Left colon (tissue), 2 donors: ENCODE measurements around the gene CINP. TPM values are rescaled to one million over a fixed set of nuclear protein-coding genes. Genes with fewer than 3 reads are reported as not detected.

Experiments used
- ATAC-seq: fragments of 200-7000 bp; cut with Tn5 transposase; one replicate; pipeline ENCODE4 v1.9.1; 2020; ENCODE audit warnings: mild to moderate bottlenecking, moderate library complexity
- DNase-seq, 2 donors: peaks; one replicate each; pipeline ENCODE4 v3.0.0-alpha.2; 2020
- intact Hi-C, 2 donors: fragments of 100-400 bp; cut with DNase I in 1 of 2; cut with micrococcal nuclease in 1 of 2; formaldehyde crosslinking; loops; one replicate each; pipeline versions ENCODE4 v1.11.2 to v1.14.0; 2022; cut with DNase I, micrococcal nuclease
- long read RNA-seq: library from polyadenylated mRNA; unstranded; transcript quantifications from one replicate; pipeline ENCODE4 v2.0.0, GENCODE V29; 2021
- total RNA-seq, 2 donors: library from RNA; stranded (reverse); fragmentation: NEBNext Ultra II Directional; extraction: Animal tissue kit (Norgen Biotek cat#: 25700); gene quantifications; one replicate each; pipeline ENCODE4 v1.2.1, GENCODE V29; 2021
- donor health status: DM: no; HTN: no; CAD: no.
- donor health status: DM: yes; HTN: yes; CAD: no.

The CINP gene
- total RNA-seq = 10 to 100 TPM; 27.0 to 27.9 TPM
- long read RNA-seq, full-length matches to known transcripts = 15 of 17 reads
- long read RNA-seq, partial matches to known transcripts = 1 of 17 reads
- long read RNA-seq, other reads (novel, unspliced or antisense) = 1 of 17 reads

- DNase-seq = peak; percentile 98 to 100
- intact Hi-C loops = no loop called here
- peak; percentile 97 for ATAC-seq
Measured at GRCh38 chr14:102362545-102363181, at the start of gene CINP, which contains the start of gene TECPR2. Gene CINP, minus strand, starts transcription at chr14:102362890. Its CDS starts 39 bp downstream, at chr14:102362851. Gene TECPR2, plus strand, starts transcription at chr14:102362941. Its CDS starts 13,781 bp downstream, at chr14:102376722.

GRCh38 chr14:102408724-102409123 lies 46.0 kb upstream of the CINP start:
- intact Hi-C loops = no loop called here
- no peak for DNase-seq
- no peak for ATAC-seq

- intact Hi-C loops = no loop called here
- ATAC-seq (no peak), DNase-seq (no peak)
Measured at GRCh38 chr14:102407258-102407657, 44.6 kb upstream of the CINP start.

GRCh38 chr14:102403028-102403427 lies 40.3 kb upstream of the CINP start:
- no peak for ATAC-seq

GRCh38 chr14:102396521-102396920 lies 33.8 kb upstream of the CINP start:
- ATAC-seq = no peak
- intact Hi-C loops = no loop called here
- no peak for DNase-seq

More at GRCh38 chr14:102403028-102403427, 40.3 kb upstream of the CINP start:
- no peak for DNase-seq
- intact Hi-C loops = no loop called here

GRCh38 chr14:102394717-102395375 lies 32.2 kb upstream of the CINP start:
- intact Hi-C loops = no loop called here
- DNase-seq = no peak
- no peak for ATAC-seq

- ATAC-seq (no peak), DNase-seq (no peak)
- intact Hi-C loops = no loop called here
Measured at GRCh38 chr14:102392506-102392905, 29.8 kb upstream of the CINP start.

GRCh38 chr14:102390064-102390855 lies 27.6 kb upstream of the CINP start:
- DNase-seq = no peak
- intact Hi-C loops = no loop called here
- ATAC-seq = peak; percentile 86

- DNase-seq (no peak), ATAC-seq (peak; percentile 22)
- intact Hi-C loops = no loop called here
Measured at GRCh38 chr14:102389246-102389645, 26.6 kb upstream of the CINP start.

GRCh38 chr14:102387086-102387485 lies 24.4 kb upstream of the CINP start:
- no peak for ATAC-seq
- intact Hi-C loops = no loop called here
- DNase-seq = no peak

- no peak for ATAC-seq
- no peak for DNase-seq
- intact Hi-C loops = no loop called here
Measured at GRCh38 chr14:102378830-102379229, 16.1 kb upstream of the CINP start.

GRCh38 chr14:102377696-102378095 lies 15.0 kb upstream of the CINP start:
- ATAC-seq (no peak), DNase-seq (no peak)
- intact Hi-C loops = no loop called here

- no peak for DNase-seq
- no peak for ATAC-seq
- intact Hi-C loops = no loop called here
Measured at GRCh38 chr14:102375119-102375518, 12.4 kb upstream of the CINP start.

GRCh38 chr14:102374264-102374663 lies 11.6 kb upstream of the CINP start:
- intact Hi-C loops = no loop called here
- ATAC-seq (no peak), DNase-seq (no peak)

- DNase-seq (no peak), ATAC-seq (no peak)
- intact Hi-C loops = no loop called here
Measured at GRCh38 chr14:102373110-102373509, 10.4 kb upstream of the CINP start.

- intact Hi-C loops = no loop called here
- DNase-seq = no peak
- no peak for ATAC-seq
Measured at GRCh38 chr14:102371361-102371760, 8.7 kb upstream of the CINP start.

GRCh38 chr14:102370305-102370809 lies 7.7 kb upstream of the CINP start:
- intact Hi-C loops = no loop called here
- DNase-seq (no peak), ATAC-seq (no peak)

GRCh38 chr14:102363182-102363943 lies 673 bp upstream of the CINP start:
- ATAC-seq = peak; percentile 47
- peak; percentile 30 to 58 for DNase-seq
- intact Hi-C loops = no loop called here

GRCh38 chr14:102362084-102362483 lies 606 bp downstream of the CINP start:
- peak; percentile 16 for ATAC-seq
- intact Hi-C loops = no loop called here
- peak in 1 of 2 donors; percentile 7 for DNase-seq
